A549 (cell line): ENCODE results near the gene SVIL.

Experiments used
- TF ChIP-seq, protein P1 (sequence below): fragments of >200 bp; sonication (Bioruptor Twin); formaldehyde crosslinking; IDR thresholded peaks from 3 replicates; pipeline ENCODE4 v1.5.1; 2016
- TF ChIP-seq, protein P2 (sequence below): fragments of 250-450 bp; sonication (Bioruptor Pico); IDR thresholded peaks from 2 replicates; pipeline ENCODE4 v1.5.0; 2021; ENCODE audit warnings: mild to moderate bottlenecking, moderate library complexity, borderline replicate concordance
- TF ChIP-seq, protein P3 (sequence below): IDR thresholded peaks from 2 replicates; pipeline ENCODE4 v1.6.1; 2012; ENCODE audit warnings: low read depth, borderline replicate concordance

DNA sequence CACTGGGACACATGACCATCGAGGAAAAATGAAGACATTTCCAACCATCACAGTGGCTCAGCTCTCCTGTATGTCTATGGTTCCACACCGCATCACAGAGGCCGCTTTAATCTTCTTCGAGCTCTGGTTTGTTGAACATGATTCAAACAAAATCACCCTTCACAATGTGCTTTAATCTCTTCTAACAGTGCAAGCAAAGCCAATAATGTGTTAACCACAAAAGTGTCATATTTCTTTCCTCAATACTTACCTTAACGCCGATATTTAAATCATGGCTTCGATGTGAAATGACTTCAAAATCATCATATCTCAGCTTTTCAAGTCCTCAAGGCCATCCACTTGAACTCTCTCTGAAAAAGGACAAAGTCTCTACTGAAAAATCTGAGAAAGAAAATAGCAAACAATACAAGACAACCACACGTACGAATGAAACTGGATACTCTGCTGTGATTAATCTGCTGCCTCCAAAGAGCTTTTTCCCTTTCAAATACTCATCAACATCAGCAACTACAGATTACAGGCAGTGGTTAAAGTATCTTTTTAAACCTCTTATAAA, 23.0 kb upstream of the SVIL start:
- TF ChIP-seq, protein P1, sequence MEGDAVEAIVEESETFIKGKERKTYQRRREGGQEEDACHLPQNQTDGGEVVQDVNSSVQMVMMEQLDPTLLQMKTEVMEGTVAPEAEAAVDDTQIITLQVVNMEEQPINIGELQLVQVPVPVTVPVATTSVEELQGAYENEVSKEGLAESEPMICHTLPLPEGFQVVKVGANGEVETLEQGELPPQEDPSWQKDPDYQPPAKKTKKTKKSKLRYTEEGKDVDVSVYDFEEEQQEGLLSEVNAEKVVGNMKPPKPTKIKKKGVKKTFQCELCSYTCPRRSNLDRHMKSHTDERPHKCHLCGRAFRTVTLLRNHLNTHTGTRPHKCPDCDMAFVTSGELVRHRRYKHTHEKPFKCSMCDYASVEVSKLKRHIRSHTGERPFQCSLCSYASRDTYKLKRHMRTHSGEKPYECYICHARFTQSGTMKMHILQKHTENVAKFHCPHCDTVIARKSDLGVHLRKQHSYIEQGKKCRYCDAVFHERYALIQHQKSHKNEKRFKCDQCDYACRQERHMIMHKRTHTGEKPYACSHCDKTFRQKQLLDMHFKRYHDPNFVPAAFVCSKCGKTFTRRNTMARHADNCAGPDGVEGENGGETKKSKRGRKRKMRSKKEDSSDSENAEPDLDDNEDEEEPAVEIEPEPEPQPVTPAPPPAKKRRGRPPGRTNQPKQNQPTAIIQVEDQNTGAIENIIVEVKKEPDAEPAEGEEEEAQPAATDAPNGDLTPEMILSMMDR: no peak
- TF ChIP-seq, protein P2, sequence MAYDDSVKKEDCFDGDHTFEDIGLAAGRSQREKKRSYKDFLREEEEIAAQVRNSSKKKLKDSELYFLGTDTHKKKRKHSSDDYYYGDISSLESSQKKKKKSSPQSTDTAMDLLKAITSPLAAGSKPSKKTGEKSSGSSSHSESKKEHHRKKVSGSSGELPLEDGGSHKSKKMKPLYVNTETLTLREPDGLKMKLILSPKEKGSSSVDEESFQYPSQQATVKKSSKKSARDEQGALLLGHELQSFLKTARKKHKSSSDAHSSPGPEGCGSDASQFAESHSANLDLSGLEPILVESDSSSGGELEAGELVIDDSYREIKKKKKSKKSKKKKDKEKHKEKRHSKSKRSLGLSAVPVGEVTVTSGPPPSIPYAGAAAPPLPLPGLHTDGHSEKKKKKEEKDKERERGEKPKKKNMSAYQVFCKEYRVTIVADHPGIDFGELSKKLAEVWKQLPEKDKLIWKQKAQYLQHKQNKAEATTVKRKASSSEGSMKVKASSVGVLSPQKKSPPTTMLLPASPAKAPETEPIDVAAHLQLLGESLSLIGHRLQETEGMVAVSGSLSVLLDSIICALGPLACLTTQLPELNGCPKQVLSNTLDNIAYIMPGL (CRISPR knock-in tag): no peak
- TF ChIP-seq, protein P3, sequence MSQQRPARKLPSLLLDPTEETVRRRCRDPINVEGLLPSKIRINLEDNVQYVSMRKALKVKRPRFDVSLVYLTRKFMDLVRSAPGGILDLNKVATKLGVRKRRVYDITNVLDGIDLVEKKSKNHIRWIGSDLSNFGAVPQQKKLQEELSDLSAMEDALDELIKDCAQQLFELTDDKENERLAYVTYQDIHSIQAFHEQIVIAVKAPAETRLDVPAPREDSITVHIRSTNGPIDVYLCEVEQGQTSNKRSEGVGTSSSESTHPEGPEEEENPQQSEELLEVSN: no peak
